H1 (cell line): ENCODE results near the gene BARHL1.

Experiments used
- CREB1 ChIP-seq: IDR thresholded peaks from 2 replicates; pipeline ENCODE4 v1.6.1; 2012; ENCODE audit warnings: inconsistent platforms
- EP300 ChIP-seq, 2 experiments: IDR thresholded peaks; 1 replicate in 1 of 2; 2 replicates in 1 of 2; pipeline ENCODE4 v1.6.1; 2011 to 2012; ENCODE audit warnings: low read depth in 2 of 2, low read length in 2 of 2, mild to moderate bottlenecking in 2 of 2, borderline replicate concordance in 1 of 2, inconsistent platforms in 1 of 2, moderate library complexity in 1 of 2
- EZH2 ChIP-seq: fragments of 200-600 bp; sonication (generic); IDR thresholded peaks from 2 replicates; pipeline ENCODE4 v1.7.1; 2012; ENCODE audit warnings: low read depth, mild to moderate bottlenecking, moderate library complexity, low read length, inconsistent platforms; ENCODE audit not compliant: severe bottlenecking
- POLR2AphosphoS5 ChIP-seq: IDR thresholded peaks from 2 replicates; pipeline ENCODE4 v1.6.1; 2011; ENCODE audit warnings: low read depth, low read length
- SP2 ChIP-seq: IDR thresholded peaks from 2 replicates; pipeline ENCODE4 v1.6.1; 2012; ENCODE audit warnings: mild to moderate bottlenecking, low read length, inconsistent platforms
- TEAD4 ChIP-seq: IDR thresholded peaks from 2 replicates; pipeline ENCODE4 v1.6.1; 2012; ENCODE audit warnings: low read depth, low read length, inconsistent platforms, mixed read lengths
- YY1 ChIP-seq: IDR thresholded peaks from 2 replicates; pipeline ENCODE4 v1.6.1; 2011; ENCODE audit warnings: low read depth, mild to moderate bottlenecking, low read length
- TF ChIP-seq, protein P1 (sequence below), 3 experiments: IDR thresholded peaks; 1 replicate in 2 of 3; 2 replicates in 1 of 3; pipeline versions ENCODE4 v1.5.1 to v1.6.1; 2011; ENCODE audit warnings: low read length in 3 of 3, mild to moderate bottlenecking in 3 of 3, inconsistent platforms in 2 of 3, low read depth in 1 of 3, moderate library complexity in 1 of 3; ENCODE audit not compliant: insufficient read depth in 1 of 3; ENCODE audit errors: control extremely low read depth in 1 of 3

DNA sequence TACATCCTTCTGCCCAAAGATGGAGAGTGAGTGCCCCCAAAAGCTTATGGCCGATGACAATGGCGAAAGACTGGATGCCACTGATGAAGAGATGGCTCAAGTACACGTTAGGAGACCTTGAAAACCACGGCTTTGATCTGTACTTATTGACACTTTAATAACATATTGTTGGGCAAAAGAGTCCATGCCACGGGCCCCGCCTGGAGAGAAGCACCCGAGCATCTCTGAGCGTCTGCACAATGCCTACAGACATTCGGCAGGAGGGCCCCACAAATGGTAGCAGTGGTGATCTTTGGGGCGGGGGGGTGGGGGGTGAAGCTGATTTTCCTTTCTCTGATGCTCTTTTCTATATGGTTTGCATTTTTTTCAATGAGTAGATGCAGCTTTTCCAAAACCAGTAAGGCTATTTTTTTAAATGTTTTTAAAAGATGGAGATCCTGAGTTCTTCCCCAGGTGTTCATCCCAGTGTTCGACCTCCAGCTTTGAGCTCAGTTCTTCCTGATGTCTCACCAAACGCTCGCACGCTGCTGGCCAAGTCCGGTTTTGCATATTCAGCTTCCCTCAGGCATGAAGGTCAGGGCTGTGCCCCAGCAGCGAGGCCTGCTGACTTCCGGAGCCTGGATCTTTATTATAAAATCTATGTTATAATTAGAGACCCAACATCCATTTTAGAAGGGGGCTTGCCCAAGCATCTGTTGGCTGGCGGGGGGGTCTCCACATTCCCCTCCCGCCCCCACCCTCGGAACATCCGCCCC, 34.3 kb upstream of the BARHL1 start:
- TF ChIP-seq EP300 (IDR thresholded peaks at IDR 0.05; ENCODE audit: borderline replicate concordance in 1 of 2, low read depth in 2 of 2, low read length in 2 of 2) (no peak), TEAD4 (no peak), EZH2 (no peak), POLR2AphosphoS5 (no peak), SP2 (no peak), CREB1 (no peak), YY1 (no peak)
- TF ChIP-seq, protein P1, sequence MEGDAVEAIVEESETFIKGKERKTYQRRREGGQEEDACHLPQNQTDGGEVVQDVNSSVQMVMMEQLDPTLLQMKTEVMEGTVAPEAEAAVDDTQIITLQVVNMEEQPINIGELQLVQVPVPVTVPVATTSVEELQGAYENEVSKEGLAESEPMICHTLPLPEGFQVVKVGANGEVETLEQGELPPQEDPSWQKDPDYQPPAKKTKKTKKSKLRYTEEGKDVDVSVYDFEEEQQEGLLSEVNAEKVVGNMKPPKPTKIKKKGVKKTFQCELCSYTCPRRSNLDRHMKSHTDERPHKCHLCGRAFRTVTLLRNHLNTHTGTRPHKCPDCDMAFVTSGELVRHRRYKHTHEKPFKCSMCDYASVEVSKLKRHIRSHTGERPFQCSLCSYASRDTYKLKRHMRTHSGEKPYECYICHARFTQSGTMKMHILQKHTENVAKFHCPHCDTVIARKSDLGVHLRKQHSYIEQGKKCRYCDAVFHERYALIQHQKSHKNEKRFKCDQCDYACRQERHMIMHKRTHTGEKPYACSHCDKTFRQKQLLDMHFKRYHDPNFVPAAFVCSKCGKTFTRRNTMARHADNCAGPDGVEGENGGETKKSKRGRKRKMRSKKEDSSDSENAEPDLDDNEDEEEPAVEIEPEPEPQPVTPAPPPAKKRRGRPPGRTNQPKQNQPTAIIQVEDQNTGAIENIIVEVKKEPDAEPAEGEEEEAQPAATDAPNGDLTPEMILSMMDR (IDR thresholded peaks at IDR 0.05; ENCODE audit: control extremely low read depth in 1 of 3, insufficient read depth in 1 of 3, low read depth in 1 of 3, low read length in 3 of 3): no peak
